Stimulated activated CD4-positive, alpha-beta T cell treated with anti-CD3 and anti-CD28 coated beads, Interleukin-1b, Interleukin-23, amount 100 ng/mL, for 24 hours (primary cell): ENCODE data around the gene S100A5.

Experiments used
- DNase-seq, 4 experiments: peaks; one replicate each; pipeline ENCODE4 v3.0.0-alpha.2; 2020; ENCODE audit warnings: low read depth in 4 of 4, low spot score in 1 of 4

Gene S100A5

GRCh38 chr1:153548722-153549688, 8.3 kb upstream of the S100A5 start, which contains the start of gene S100A3:
TSS of gene S100A3 (minus strand) at chr1:153549258. CDS start at chr1:153548485, 773 bp downstream.
- no peak for DNase-seq

DNA sequence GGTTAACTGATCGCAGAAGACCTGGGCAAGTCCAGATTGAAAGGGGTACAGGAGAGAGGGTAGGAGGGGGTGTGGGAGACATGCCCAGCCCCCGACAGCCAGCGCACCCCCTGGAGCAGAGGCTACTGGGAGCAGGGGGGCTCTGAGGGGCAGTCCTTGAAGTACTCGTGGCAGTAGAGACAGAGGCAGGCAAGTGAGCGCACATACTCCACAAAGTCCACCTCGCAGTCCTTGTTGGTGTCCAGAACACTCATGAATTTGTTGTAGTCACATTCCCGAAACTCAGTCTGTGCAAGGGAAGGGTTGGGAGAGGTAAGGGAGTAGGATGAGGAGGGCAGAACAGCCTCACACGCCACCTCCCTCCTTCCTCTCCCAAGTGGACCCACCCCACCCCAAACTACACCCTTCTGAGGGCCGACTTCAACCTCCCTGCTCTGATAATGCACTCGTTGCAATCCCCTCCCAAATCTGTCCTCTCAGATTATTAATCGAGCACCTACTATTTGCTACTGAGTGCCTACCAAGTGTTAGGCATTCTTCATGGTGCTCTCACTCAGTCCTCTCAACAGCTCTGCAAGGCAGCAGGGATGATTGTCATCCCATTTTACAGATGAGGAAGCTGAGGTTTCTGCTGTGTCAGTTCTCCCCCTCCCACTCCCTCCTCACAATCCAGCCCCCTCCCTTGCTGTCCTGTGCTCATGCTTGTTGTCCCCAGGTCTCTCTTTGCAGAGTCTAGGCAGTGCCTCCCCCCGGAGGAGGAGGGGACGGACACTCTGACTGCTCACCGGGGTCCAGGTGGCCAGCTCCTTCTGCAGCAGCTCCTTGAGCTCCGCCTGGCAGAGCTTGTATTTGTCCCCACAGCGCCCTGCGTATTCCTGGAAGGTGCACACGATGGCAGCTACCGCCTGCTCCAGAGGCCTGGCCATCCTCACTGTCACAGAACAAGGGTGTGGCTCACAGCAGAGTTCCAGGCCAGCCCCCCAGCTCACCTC, 7.1 kb upstream of the S100A5 start:
- no peak for DNase-seq

- DNase-seq: no peak
These were observed 6.2 kb upstream of the S100A5 start for GRCh38 chr1:153546796-153547559.

DNA sequence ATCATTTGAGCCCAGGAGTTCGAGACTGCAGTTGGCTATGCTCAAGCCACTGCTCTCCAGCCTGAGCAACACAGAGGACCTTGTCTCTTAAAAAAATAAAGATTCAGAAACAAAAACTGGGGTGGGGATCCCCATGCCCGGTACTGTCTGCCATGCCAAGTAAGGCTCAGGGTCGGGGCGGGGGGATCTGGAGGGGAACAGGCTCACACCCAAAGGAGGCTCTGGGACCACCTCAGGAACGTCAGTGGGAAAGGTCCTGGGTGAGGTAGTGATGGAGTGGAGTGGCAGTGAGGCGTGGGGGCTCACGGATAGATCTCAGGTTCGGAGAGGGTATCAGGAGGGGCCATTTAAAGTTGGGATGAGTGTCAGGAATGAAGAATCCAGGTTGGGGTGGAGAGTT, 5.6 kb upstream of the S100A5 start:
- DNase-seq: no peak

GRCh38 chr1:153545067-153546055, 4.6 kb upstream of the S100A5 start, which contains the start of gene S100A4:
TSS of gene S100A4 (minus strand) at chr1:153545806. CDS start at chr1:153544794, 1,012 bp downstream.
- peak; percentile 70 to 94 (median 86) for DNase-seq

- DNase-seq: no peak
These were observed 3.8 kb upstream of the S100A5 start for GRCh38 chr1:153544453-153545066.

DNA sequence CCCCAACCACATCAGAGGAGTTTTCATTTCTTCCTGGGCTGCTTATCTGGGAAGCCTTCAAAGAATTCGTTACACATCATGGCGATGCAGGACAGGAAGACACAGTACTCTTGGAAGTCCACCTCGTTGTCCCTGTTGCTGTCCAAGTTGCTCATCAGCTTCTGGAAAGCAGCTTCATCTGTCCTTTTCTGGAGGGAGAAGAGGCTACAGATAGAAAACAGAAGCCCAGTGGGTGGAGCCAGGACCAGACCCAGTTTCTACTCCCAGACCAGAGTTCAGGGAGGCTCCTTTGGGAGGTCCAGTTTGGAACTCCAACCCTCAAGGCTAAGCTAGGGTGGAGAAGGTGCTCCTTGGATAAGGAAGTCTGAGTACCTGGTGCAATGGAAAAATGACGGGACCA, 3.0 kb upstream of the S100A5 start:
- DNase-seq: no peak

DNA sequence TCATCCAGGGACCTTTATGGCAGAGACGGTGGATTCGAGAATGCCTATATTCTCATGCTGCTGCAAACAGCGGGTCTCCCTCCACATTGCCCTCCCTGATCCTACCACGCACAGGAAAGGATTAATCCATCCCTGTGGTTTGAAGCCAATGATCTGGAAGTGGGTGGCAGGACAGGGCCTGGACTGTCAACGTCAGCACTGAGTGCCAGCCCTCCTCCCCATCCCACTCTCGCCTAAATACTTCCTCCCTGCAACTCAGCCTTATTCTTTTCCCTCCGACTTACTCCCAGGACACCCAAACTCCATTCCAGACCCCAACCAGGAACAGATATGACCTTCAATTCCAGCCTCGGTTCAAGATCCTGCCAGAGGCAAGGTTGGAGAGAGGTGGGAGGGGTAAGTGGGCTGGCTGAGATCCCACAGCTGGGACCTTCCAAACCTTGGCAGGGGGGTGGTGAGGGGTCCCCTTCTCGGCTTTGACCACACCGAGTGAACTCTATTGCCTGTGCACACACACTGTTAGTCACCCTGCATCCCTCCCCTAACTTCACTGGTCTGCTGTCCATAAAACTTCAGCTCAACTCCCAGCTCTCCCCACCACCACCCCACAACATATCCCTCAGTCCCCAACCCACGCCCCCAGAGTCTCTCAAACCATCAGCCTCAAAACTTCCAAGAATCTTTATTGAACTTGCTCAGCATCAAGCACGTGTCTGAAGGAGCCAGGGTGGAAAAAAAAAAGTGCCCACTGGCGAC, 2.4 kb upstream of the S100A5 start:
- no peak for DNase-seq

DNA sequence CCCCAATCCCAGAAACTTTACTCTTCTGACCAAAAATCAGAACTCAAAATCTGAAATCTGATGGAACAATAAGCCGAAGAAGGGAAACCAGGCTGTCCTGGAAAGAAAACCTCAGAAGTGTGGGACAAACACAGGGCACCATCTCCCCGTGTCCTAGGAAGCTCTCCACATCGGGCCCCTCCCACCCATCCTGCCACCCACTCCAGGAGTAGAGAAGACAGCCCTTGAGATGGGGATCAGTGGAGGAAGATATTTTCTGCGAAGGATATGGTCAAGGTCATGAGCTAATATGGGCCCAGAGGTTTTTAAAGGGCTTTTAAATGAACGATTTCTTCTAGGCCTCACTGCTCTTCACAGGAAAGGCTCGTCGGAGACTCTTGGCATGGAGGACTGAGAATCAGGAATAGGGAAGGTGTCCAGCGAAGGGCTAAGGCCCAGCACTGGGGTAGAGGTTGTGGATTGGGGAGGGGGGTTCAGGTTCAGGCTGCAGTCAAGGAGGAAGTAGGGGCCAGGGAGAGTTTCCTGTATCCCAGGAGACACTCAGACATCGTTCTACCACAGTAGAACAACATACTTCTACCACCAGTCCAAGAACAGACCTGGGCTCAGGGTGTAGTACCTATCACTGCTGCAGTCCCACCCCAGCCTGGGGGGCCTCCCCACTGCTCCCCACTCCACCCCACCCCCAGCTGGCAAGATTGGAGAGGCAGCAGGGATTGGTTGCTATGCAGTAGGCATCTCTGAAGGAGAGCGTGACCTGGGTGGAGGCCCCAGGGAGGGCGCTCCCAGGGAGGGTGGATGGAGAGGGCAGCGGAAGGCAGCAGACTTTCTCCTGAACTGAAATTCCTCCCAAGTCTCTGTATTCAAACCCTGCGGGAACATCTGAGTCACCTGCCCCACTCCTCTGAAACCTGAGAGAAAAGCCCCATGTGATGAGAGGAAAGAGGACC, 1.2 kb upstream of the S100A5 start:
- DNase-seq: no peak

DNA sequence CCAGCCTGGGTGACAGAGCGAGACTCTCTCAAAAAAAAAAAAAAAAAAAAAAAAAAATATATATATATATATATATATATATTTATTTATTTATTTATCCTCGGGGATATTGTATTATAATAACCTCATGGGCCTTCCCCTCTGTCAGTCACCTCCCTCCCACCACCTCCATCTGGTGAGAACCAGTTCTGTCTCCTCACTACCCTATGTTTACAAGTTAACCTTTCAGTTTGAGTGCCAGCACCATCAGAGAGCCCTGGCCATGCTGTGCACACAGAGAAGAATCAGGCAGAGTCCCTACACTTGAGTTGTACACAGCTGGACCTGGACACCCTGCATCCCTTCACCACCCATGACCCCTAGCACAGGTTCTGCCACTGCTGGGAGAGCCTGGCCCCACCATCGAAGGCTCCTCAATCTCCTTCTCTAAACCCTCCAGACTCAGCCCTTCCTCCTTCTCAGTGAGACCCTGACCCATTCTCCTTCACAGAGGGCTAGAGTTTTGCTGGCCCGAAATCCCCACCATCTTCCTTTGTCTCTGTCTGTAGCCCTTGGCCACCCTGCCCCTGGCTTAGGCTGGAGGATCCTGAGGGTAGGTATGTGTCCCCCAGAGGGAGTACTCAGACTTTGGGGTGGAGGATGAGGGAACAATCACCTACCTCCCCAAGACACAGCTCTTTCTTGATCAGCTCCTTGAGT, 1.2 kb downstream of the S100A5 start:
- DNase-seq: no peak

- DNase-seq: no peak
These were observed 2.4 kb downstream of the S100A5 start for GRCh38 chr1:153538315-153538821.

GRCh38 chr1:153537376-153537730, 3.4 kb downstream of the S100A5 start:
- DNase-seq: no peak

GRCh38 chr1:153536671-153537375, 3.9 kb downstream of the S100A5 start:
- DNase-seq: no peak

DNA sequence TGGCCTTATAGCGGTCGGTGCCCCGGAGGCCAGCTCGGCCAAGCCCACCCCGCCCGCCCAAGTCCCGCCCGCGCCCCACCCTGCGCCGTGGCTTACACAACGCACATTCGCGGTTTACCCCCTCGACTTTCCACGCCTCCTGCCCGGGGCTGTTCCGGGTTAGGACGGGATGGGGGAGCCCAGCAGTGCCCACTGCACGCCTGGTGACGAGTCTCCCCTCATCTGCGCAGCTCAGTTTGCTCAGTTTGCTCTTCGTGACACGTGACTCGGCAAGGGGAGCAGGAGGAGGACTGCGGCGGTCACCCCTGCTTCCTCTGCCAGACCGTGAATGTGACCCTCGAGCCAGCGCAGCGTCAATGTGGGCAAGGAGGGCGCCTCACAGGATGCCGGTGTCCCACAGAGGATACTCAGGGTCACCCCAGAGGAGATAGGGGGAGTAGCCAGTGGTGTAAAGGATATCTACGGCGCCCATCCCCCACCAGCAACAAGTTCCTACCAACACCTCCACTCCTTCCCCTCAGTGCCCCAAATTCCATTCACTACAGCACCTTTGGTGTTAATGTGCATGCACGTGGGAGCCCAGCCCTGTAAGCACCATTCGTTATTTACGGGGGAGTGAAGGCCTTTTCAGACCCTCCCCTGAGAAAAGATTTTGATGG, 4.6 kb downstream of the S100A5 start:
- peak; percentile 48 to 74 (median 66) for DNase-seq
